Lung (tissue), 12 donors: ENCODE data around the gene ERBIN. TPM values are rescaled to one million over a fixed set of nuclear protein-coding genes. Genes with fewer than 3 reads are reported as not detected.

Source experiments
- ATAC-seq: fragments of 200-7000 bp; cut with Tn5 transposase; one replicate; pipeline ENCODE4 v1.9.1; 2020; ENCODE audit warnings: moderate number of reproducible peaks; ENCODE audit not compliant: insufficient read depth, low FRiP score
- DNase-seq, 3 donors: peaks; one replicate each; pipeline ENCODE4 v3.0.0-alpha.2; 2013 to 2017
- H3K27ac ChIP-seq, 2 donors: one replicate each; pipeline ENCODE4 v1.5.1; 2013; ENCODE audit warnings: mild to moderate bottlenecking in 2 of 2, moderate library complexity in 2 of 2, control low read depth in 1 of 2, inconsistent platforms in 1 of 2, low read depth in 1 of 2, low read length in 1 of 2
- H3K27me3 ChIP-seq, 3 donors: one replicate each; pipeline ENCODE4 v1.5.1; 2013; ENCODE audit warnings: low read length in 2 of 3; ENCODE audit not compliant: control insufficient read depth in 3 of 3, insufficient read depth in 3 of 3
- H3K36me3 ChIP-seq, 4 donors: one replicate each; pipeline ENCODE4 v1.5.1; 2013; ENCODE audit warnings: low read length in 4 of 4, mild to moderate bottlenecking in 1 of 4, moderate library complexity in 1 of 4; ENCODE audit not compliant: control insufficient read depth in 4 of 4, insufficient read depth in 4 of 4
- H3K4me1 ChIP-seq, 5 donors: one replicate each; pipeline ENCODE4 v1.5.1; 2013; ENCODE audit warnings: low read length in 5 of 5, mild to moderate bottlenecking in 2 of 5, moderate library complexity in 1 of 5; ENCODE audit not compliant: control insufficient read depth in 5 of 5, insufficient read depth in 5 of 5
- H3K4me3 ChIP-seq: one replicate; pipeline ENCODE4 v1.5.1; 2013; ENCODE audit warnings: mild to moderate bottlenecking, control low read depth, moderate library complexity
- H3K9ac ChIP-seq, 2 donors: one replicate each; pipeline ENCODE4 v1.5.1; 2013; ENCODE audit warnings: low read length in 2 of 2, control low read depth in 1 of 2; ENCODE audit not compliant: insufficient read depth in 1 of 2
- H3K9me3 ChIP-seq, 4 donors: one replicate each; pipeline ENCODE4 v1.5.1; 2013; ENCODE audit warnings: low read length in 3 of 4, mild to moderate bottlenecking in 1 of 4, moderate library complexity in 1 of 4; ENCODE audit not compliant: control insufficient read depth in 4 of 4, insufficient read depth in 3 of 4
- CTCF ChIP-seq: IDR thresholded peaks from 2 replicates; pipeline ENCODE4 v1.5.1; 2012; ENCODE audit warnings: mild to moderate bottlenecking; ENCODE audit errors: control extremely low read depth, extremely low read depth
- WGBS, 2 donors: extraction: QIAGEN DNeasy Blood & Tissue Kit; methylation state at CpG; one replicate each; pipeline ENCODE4 v1.1.7; 2013; 5-methylcytosine and 5-hydroxymethylcytosine counted together
- polyA plus RNA-seq, 2 donors: library from polyadenylated mRNA; stranded (reverse); fragments of 200-250 nt; gene quantifications; one replicate each; pipeline ENCODE4 v1.2.1, GENCODE V29; 2013
- total RNA-seq, 2 donors: library from RNA; depleted of rRNA in 1 of 2; stranded (reverse); fragments of >200 nt in 1 of 2; gene quantifications; one replicate each; pipeline ENCODE4 v1.2.1, GENCODE V29; 2014 to 2021
- donor health status: control.
- donor health status: control.
- donor health status: Bipolar disorder and iron deficiency.
- donor health status: healthy.
- donor health status: DM: yes; HTN: yes; CAD: no.

The ERBIN gene
- total and polyA plus RNA-seq, 4 donors: 13.8 to 235 (median 41.9) TPM

GRCh38 chr5:65961633-65962032 is 35.3 kb downstream of the ERBIN start:
- H3K27ac ChIP-seq: no peak overlapping the region
- peaks cover 0 to 3% (median 0%) of the 10 kb centered on the region in 4 donors for H3K36me3 ChIP-seq
- peaks cover 0 to 12% (median 1%) of the 10 kb centered on the region in 5 donors for H3K4me1 ChIP-seq
- no peak for DNase-seq
- H3K9me3 ChIP-seq: no peaks in the 10 kb centered on the region
- TF ChIP-seq CTCF: no peak
- H3K9ac ChIP-seq: no peak overlapping the region
- H3K27me3 ChIP-seq: no peaks in the 10 kb centered on the region
- ATAC-seq: no peak
- no peak overlapping the region for H3K4me3 ChIP-seq

- H3K27ac ChIP-seq: no peak overlapping the region
- H3K9me3 ChIP-seq: no peaks in the 10 kb centered on the region
- no peak for TF ChIP-seq CTCF
- H3K27me3 ChIP-seq: no peaks in the 10 kb centered on the region
- WGBS, 2 donors: 73 to 79% methylated on average over 7 of the region's 7 CpGs
- no peak for DNase-seq
- H3K4me1 ChIP-seq: peaks cover 0 to 24% (median 1%) of the 10 kb centered on the region in 5 donors
- H3K9ac ChIP-seq: no peak overlapping the region
- no peak overlapping the region for H3K4me3 ChIP-seq
- no peak for ATAC-seq
- no peaks in the 10 kb centered on the region for H3K36me3 ChIP-seq
Measured at GRCh38 chr5:65967288-65968066, 41.1 kb downstream of the ERBIN start.

GRCh38 chr5:65969539-65970393 is 43.4 kb downstream of the ERBIN start:
- Histone ChIP-seq H3K9me3 (no peaks in the 10 kb centered on the region), H3K4me3 (no peak overlapping the region), H3K36me3 (no peaks in the 10 kb centered on the region), H3K4me1 (peaks cover 0 to 23% (median 1%) of the 10 kb centered on the region in 5 donors), H3K27me3 (no peaks in the 10 kb centered on the region), H3K9ac (no peak overlapping the region), H3K27ac (no peak overlapping the region)
- ATAC-seq (no peak), DNase-seq (no peak)
- TF ChIP-seq CTCF: no peak
- 46 to 54% methylated on average over 2 of the region's 2 CpGs for WGBS, 2 donors
